K562 (cell line): ENCODE results near the gene DCST1. TPM values are rescaled to one million over a fixed set of nuclear protein-coding genes. Genes with fewer than 3 reads are reported as not detected.

ENCODE experiments used
- ATAC-seq: fragments of 200-7000 bp; cut with Tn5 transposase; 3 replicates; pipeline ENCODE4 v1.9.1; 2020; ENCODE audit warnings: moderate library complexity
- BruUV-seq: library from RNA; stranded (reverse); fragments of 400-500 nt; replicated peaks from 2 replicates; lab custom pipeline; 2021; lab: Mats Ljungman, UMichigan
- CTCF ChIA-PET: fragments of 300-600 bp; formaldehyde crosslinking; extraction: SDS; loops from one replicate; lab custom pipeline; 2021; ENCODE audit warnings: low intra/inter-chr PET ratio; lab: Yijun Ruan, JAX
- POLR2A ChIA-PET: fragments of 300-600, 350-650 bp; sonication (Branson Sonifier 250); formaldehyde crosslinking; extraction: SDS; loops from one replicate; lab custom pipeline; 2021; ENCODE audit warnings: antibody characterized with exemption, inconsistent platforms; lab: Yijun Ruan, JAX
- DNase-seq, 4 experiments: peaks; one replicate each; pipeline versions ENCODE4 v3.0.0 to v3.0.0-alpha.2; 2011 to 2018; ENCODE audit warnings: low spot score in 3 of 4, mixed read lengths in 3 of 4; ENCODE audit errors: extremely low read depth in 1 of 4
- FAIRE-seq: peaks from 2 replicates; lab custom pipeline; 2011; peaks lifted over from hg19 to GRCh38; lab: Jason Lieb, UNC
- H2AFZ ChIP-seq: 2 replicates; pipeline ENCODE4 v1.6.0; 2011; ENCODE audit warnings: low read depth, low read length, control low read depth, inconsistent platforms
- H3K27ac ChIP-seq: fragments of 200-600 bp; 3 replicates; pipeline ENCODE4 v1.8.0; 2011; ENCODE audit warnings: low read depth, mild to moderate bottlenecking, control low read depth, inconsistent platforms, low read length, moderate library complexity, mixed read lengths; ENCODE audit errors: extremely low read depth
- H3K27me3 ChIP-seq, 2 experiments: fragments of 300-600 bp in 1 of 2; 2 replicates in 1 of 2; 3 replicates in 1 of 2; pipeline versions ENCODE4 v1.6.0 to v1.8.0; 2011; ENCODE audit warnings: inconsistent platforms in 2 of 2, low read length in 2 of 2, mild to moderate bottlenecking in 1 of 2, mixed read lengths in 1 of 2, moderate library complexity in 1 of 2; ENCODE audit not compliant: control insufficient read depth in 2 of 2, insufficient read depth in 2 of 2
- H3K36me3 ChIP-seq: fragments of 300-600 bp; 3 replicates; pipeline ENCODE4 v1.8.0; 2011; ENCODE audit warnings: mild to moderate bottlenecking, low read length, inconsistent platforms; ENCODE audit not compliant: control insufficient read depth, insufficient read depth
- H3K4me1 ChIP-seq, 2 experiments: fragments of 200-600 bp in 1 of 2; replicated peaks in 1 of 2; 2 replicates in 1 of 2; 3 replicates in 1 of 2; pipeline versions ENCODE4 v1.5.1 to v1.8.0; 2011; ENCODE audit warnings: inconsistent platforms in 2 of 2, low read length in 2 of 2, mild to moderate bottlenecking in 1 of 2, mixed read lengths in 1 of 2, moderate library complexity in 1 of 2; ENCODE audit not compliant: control insufficient read depth in 2 of 2, insufficient read depth in 2 of 2
- H3K4me2 ChIP-seq: 2 replicates; pipeline ENCODE4 v1.6.1; 2011; ENCODE audit warnings: low read length, control low read depth, inconsistent platforms, mixed read lengths; ENCODE audit not compliant: insufficient read depth
- H3K4me3 ChIP-seq: fragments of 200-600 bp; sonication (generic), shearing (Covaris generic); 2 replicates; pipeline ENCODE4 v1.5.1; 2016; ENCODE audit warnings: control low read depth, inconsistent platforms
- H3K79me2 ChIP-seq: fragments of 200-600 bp; 3 replicates; pipeline ENCODE4 v1.8.0; 2011; ENCODE audit warnings: low read length, inconsistent platforms; ENCODE audit not compliant: control insufficient read depth, insufficient read depth
- H3K9ac ChIP-seq, 2 experiments: 2 replicates each; pipeline versions ENCODE4 v1.6.0 to v1.6.1; 2011; ENCODE audit warnings: low read depth in 2 of 2, low read length in 2 of 2, control low read depth in 1 of 2, inconsistent platforms in 1 of 2, mild to moderate bottlenecking in 1 of 2, mixed read lengths in 1 of 2; ENCODE audit not compliant: insufficient read depth in 1 of 2
- H3K9me1 ChIP-seq: one replicate; pipeline ENCODE4 v1.6.0; 2011; ENCODE audit warnings: inconsistent platforms, mild to moderate bottlenecking, low read length, moderate library complexity; ENCODE audit not compliant: control insufficient read depth, insufficient read depth
- H3K9me3 ChIP-seq: replicated peaks from 2 replicates; pipeline ENCODE4 v1.5.1; 2011; ENCODE audit warnings: low read depth, low read length, inconsistent platforms; ENCODE audit not compliant: control insufficient read depth, insufficient read depth
- H4K20me1 ChIP-seq: replicated peaks from 2 replicates; pipeline ENCODE4 v1.6.1; 2011; ENCODE audit warnings: low read length, inconsistent platforms, mixed read lengths; ENCODE audit not compliant: control insufficient read depth, insufficient read depth
- ARID4B ChIP-seq: sonication (generic); formaldehyde crosslinking; IDR thresholded peaks from 2 replicates; pipeline ENCODE4 v1.8.0; 2022; ENCODE audit warnings: mild to moderate bottlenecking, missing genetic modification reagents
- CBX2 ChIP-seq: fragments of 200-600 bp; sonication (generic); IDR thresholded peaks from one replicate; pipeline ENCODE4 v1.6.1; 2012; ENCODE audit warnings: mild to moderate bottlenecking, low read length, inconsistent platforms; ENCODE audit not compliant: insufficient read depth, poor library complexity, severe bottlenecking
- CTBP1 ChIP-seq: fragments of 450-650 bp; IDR thresholded peaks from 2 replicates; pipeline ENCODE4 v1.6.1; 2016; ENCODE audit warnings: borderline replicate concordance
- ETV1 ChIP-seq: fragments of 450-650 bp; conservative IDR thresholded peaks from 2 replicates; pipeline ENCODE4 v1.6.1; 2016; ENCODE audit warnings: missing genetic modification characterization, control low read depth, low read depth, missing compliant biosample characterization
- HMBOX1 ChIP-seq: sonication (generic); IDR thresholded peaks from 2 replicates; pipeline ENCODE4 v1.6.1; 2016
- JUND ChIP-seq, 2 experiments: IDR thresholded peaks; 2 replicates in 1 of 2; 3 replicates in 1 of 2; pipeline ENCODE4 v1.6.1; 2011; ENCODE audit warnings: borderline replicate concordance in 2 of 2, low read depth in 2 of 2, low read length in 2 of 2, improper control_type of control experiment in 1 of 2, missing biosample characterization in 1 of 2, missing genetic modification characterization in 1 of 2, missing genetic modification reagents in 1 of 2
- NR2C1 ChIP-seq, 2 experiments: fragments of 450-650 bp; IDR thresholded peaks; 2 replicates each; pipeline ENCODE4 v1.6.1; 2017; ENCODE audit warnings: mild to moderate bottlenecking in 2 of 2, antibody characterized with exemption in 1 of 2, inconsistent platforms in 1 of 2, missing compliant biosample characterization in 1 of 2, missing genetic modification characterization in 1 of 2
- RCOR1 ChIP-seq, 2 experiments: IDR thresholded peaks; 2 replicates each; pipeline ENCODE4 v1.6.1; 2012; ENCODE audit warnings: low read depth in 2 of 2, low read length in 2 of 2, borderline replicate concordance in 1 of 2, improper control_type of control experiment in 1 of 2
- RFX1 ChIP-seq: fragments of 450-650 bp; IDR thresholded peaks from 2 replicates; pipeline ENCODE4 v1.6.1; 2016; ENCODE audit warnings: mild to moderate bottlenecking, moderate library complexity
- SNRNP70 ChIP-seq: fragments of 200-400 bp; formaldehyde crosslinking; optimal IDR thresholded peaks from 2 replicates; pipeline ENCODE3; 2017; ENCODE audit warnings: low read depth, low read length
- ZNF232 ChIP-seq: sonication (generic); formaldehyde crosslinking; IDR thresholded peaks from 2 replicates; pipeline ENCODE4 v1.8.0; 2022; ENCODE audit warnings: mild to moderate bottlenecking, missing genetic modification reagents
- WGBS: fragments of 100-300 bp; shearing (Covaris generic); methylation state at CpG from one replicate; pipeline ENCODE4 v1.1.6; 2016; ENCODE audit warnings: low coverage, mixed read lengths; ENCODE audit not compliant: insufficient coverage; ENCODE audit errors: missing lambda C conversion rate; 5-methylcytosine and 5-hydroxymethylcytosine counted together
- in situ Hi-C: fragments of 300-500 bp; cut with MboI; formaldehyde crosslinking; loops from 4 replicates; pipeline ENCODE4 v1.15.0; 2018; ENCODE audit warnings: inconsistent platforms, mixed read lengths
- intact Hi-C: fragments of 100-400 bp; cut with micrococcal nuclease; formaldehyde crosslinking; loops from 2 replicates; pipeline ENCODE4 v1.14.2; 2022
- polyA plus RNA-seq, 8 experiments: library from polyadenylated mRNA; depleted of rRNA in 4 of 8; stranded (reverse) in 5 of 8; unstranded in 3 of 8; fragments of >200 nt; fragmentation: Nextera tagmentation in 2 of 8; fragmentation: Illumina TruSeq in 1 of 8; extraction: Ambion mirVana in 2 of 8; extraction: Trizol in 1 of 8; gene quantifications; 2 replicates each; pipeline versions ENCODE4 v1.2.1 to v1.2.3, GENCODE V29; 2011 to 2014; ENCODE audit warnings: inconsistent platforms in 1 of 8, missing spikeins in 1 of 8
- total RNA-seq, 7 experiments: library from RNA; depleted of rRNA in 6 of 7; stranded (reverse); fragments of >200 nt in 6 of 7; fragmentation: Illumina TruSeq in 2 of 7; extraction: Trizol in 2 of 7; gene quantifications; 2 replicates each; pipeline versions ENCODE4 v1.2.1 to v1.2.3, GENCODE V29; 2011 to 2021; ENCODE audit warnings: low replicate concordance in 1 of 7
- TF ChIP-seq, protein P1 (sequence below): fragments of 450-650 bp; IDR thresholded peaks from 2 replicates; pipeline ENCODE4 v1.6.1; 2016; ENCODE audit warnings: antibody characterized with exemption

The DCST1 gene
- total and polyA plus RNA-seq, 9 of the 15 experiments (the other 6 are each of a cell fraction or from before 2014, with no cell fraction given): not detected

GRCh38 chr1:155044812-155045657, 11.4 kb downstream of the DCST1 start:
- ChIA-PET POLR2A (interaction anchor here (0.6 to 2.1 kb wide), 5 partner anchors 25 to 74 kb away, joined by 3 to 5 read pairs (median 3); partner anchors contain the start of gene SHC1), CTCF (interaction anchor here (0.8 to 3.1 kb wide), 3 partner anchors 17 to 83 kb away, joined by 6 to 19 read pairs (median 8); partner anchors contain the start of gene PYGO2)
- in situ Hi-C loops (no loop called here), intact Hi-C loops (loop anchor here (1.0 to 5.0 kb wide), 3 partner anchors 16 to 43 kb away; partner anchors contain the start of gene ZBTB7B)
- ATAC-seq: peak; percentile 93
- Histone ChIP-seq H3K4me2 (no peak overlapping the region), H3K36me3 (no peaks in the 10 kb centered on the region), H3K4me1 (peaks cover 17 to 32% of the 10 kb centered on the region in 2 experiments), H3K9me3 (no peaks in the 10 kb centered on the region), H4K20me1 (peaks cover 6% of the 10 kb centered on the region; the same call in 1 of the 2 replicates), H3K4me3 (no peak overlapping the region), H2AFZ (no peak overlapping the region), H3K9ac (peak overlapping the region in 1 of 2 experiments; percentile 59; a peak in 1 of 4 replicates), H3K27me3 (no peaks in the 10 kb centered on the region; a peak in 1 of 5 replicates), H3K9me1 (peaks cover 4% of the 10 kb centered on the region), H3K27ac (no peak overlapping the region), H3K79me2 (no peaks in the 10 kb centered on the region)
- DNase-seq: peak; percentile 65 to 81 (median 69)
- BruUV-seq: no TSS peak
- 33% methylated on average over 5 of the region's 7 CpGs for WGBS
- peak; percentile 90 for FAIRE-seq
- TF ChIP-seq RCOR1 (IDR thresholded peaks at IDR 0.05; ENCODE audit: borderline replicate concordance in 1 of 2, low read depth in 2 of 2, low read length in 2 of 2) (peak in 1 of 2 experiments; percentile 60; a peak in 2 of 4 replicates), NR2C1 (IDR thresholded peaks at IDR 0.05) (no peak), NR2C1 (tag; IDR thresholded peaks at IDR 0.05) (no peak), HMBOX1 (no peak), ZNF232 (no peak), RFX1 (no peak), CBX2 (no peak), CTBP1 (no peak), ARID4B (CRISPR knock-in tag) (peak; percentile 48; the same call in 1 of the 2 replicates), JUND (IDR thresholded peaks at IDR 0.05; ENCODE audit: borderline replicate concordance, low read depth, low read length) (peak; percentile 78), JUND (tag; IDR thresholded peaks at IDR 0.05; ENCODE audit: borderline replicate concordance, low read depth, low read length) (peak; percentile 76; the same call in 1 of the 3 replicates), SNRNP70 (no peak), ETV1 (tag) (0 out of 2 replicates have a peak, but pooled peaks have one; percentile 20)
- TF ChIP-seq, protein P1, sequence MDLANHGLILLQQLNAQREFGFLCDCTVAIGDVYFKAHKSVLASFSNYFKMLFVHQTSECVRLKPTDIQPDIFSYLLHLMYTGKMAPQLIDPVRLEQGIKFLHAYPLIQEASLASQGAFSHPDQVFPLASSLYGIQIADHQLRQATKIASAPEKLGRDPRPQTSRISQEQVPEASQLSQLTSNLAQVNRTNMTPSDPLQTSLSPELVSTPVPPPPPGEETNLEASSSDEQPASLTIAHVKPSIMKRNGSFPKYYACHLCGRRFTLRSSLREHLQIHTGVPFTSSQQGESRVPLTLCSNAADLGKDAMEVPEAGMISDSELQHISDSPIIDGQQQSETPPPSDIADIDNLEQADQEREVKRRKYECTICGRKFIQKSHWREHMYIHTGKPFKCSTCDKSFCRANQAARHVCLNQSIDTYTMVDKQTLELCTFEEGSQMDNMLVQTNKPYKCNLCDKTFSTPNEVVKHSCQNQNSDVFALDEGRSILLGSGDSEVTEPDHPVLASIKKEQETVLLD: no peak
